ENCODE results near the gene SNN. TPM values are rescaled to one million over a fixed set of nuclear protein-coding genes. Genes with fewer than 3 reads are reported as not detected.

The SNN gene
- total RNA-seq, 1 donor from 2014 or later = 22.4 TPM

DNA sequence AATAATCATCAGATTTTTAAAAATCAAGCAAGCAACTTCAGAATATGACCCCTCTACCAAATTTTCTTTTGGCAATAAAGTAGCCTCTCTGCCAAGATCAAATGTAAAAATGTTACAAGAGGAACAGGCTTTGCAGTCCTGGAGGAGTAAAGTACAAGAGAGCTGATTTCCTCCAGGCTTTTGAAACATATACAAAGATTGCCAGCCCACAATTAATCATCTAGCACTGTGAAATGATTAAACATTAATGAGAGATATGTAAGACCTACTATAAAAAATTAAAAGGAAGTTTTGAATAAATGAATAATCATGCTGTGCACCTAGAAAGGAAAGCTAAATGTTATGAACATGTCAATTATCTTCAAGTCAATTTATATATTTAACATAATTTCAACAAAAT, 48.1 kb downstream of the SNN start:
- ATAC-seq (no peak), DNase-seq (no peak)
- intact Hi-C loops (cut with micrococcal nuclease) = loop anchor here (10.0 kb wide), 2 partner anchors 182 to 312 kb away; no protein-coding TSS in a partner anchor

GRCh38 chr16:11717811-11718210, 49.6 kb downstream of the SNN start:
- no peak for ATAC-seq
- intact Hi-C loops (cut with micrococcal nuclease) = loop anchor here (10.0 kb wide), 2 partner anchors 183 to 313 kb away; no protein-coding TSS in a partner anchor
- no peak for DNase-seq

DNA sequence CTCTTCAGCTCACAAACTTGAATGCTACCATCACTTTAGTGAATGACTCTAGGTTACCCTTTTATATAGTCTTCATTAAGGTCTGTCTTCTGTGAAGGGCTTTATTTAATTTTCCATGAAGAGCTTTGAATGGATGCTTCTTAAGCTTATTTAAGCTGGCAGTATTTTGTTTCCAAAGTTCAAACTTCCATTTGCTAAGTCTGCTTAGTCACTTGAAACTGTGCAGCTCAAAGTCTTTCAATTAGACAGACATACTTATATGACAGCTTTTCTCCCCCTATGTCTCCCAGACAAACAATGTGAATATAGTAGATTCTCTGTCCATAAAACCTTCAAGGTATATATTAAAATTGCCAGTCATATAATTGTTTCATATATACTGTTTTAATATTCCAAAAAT, 50.9 kb downstream of the SNN start:
- intact Hi-C loops (cut with micrococcal nuclease) = loop anchor here (10.0 kb wide), 2 partner anchors 184 to 314 kb away; no protein-coding TSS in a partner anchor
- ATAC-seq (no peak), DNase-seq (no peak)

DNA sequence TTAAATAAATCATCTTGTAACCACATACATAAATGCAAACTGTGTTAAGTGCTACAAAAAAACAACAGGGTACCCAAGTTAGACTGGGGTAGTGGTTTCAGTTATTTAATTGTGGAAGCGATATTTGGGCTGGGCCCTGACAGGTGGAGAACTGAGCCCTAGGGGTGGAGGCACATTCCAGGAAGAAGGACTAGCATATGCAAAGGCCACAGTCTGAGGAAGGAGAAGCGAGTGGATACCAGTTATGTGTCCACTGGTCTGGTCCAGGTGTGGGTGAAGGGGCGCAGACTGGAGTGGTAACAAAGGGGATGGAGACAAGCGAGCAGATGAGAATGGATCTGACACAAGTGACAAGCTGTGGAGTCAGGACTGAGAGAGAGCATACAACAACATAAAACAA, 51.5 kb downstream of the SNN start:
- ATAC-seq = no peak
- intact Hi-C loops (cut with micrococcal nuclease) = loop anchor here (10.0 kb wide), 2 partner anchors 185 to 315 kb away; no protein-coding TSS in a partner anchor

DNA sequence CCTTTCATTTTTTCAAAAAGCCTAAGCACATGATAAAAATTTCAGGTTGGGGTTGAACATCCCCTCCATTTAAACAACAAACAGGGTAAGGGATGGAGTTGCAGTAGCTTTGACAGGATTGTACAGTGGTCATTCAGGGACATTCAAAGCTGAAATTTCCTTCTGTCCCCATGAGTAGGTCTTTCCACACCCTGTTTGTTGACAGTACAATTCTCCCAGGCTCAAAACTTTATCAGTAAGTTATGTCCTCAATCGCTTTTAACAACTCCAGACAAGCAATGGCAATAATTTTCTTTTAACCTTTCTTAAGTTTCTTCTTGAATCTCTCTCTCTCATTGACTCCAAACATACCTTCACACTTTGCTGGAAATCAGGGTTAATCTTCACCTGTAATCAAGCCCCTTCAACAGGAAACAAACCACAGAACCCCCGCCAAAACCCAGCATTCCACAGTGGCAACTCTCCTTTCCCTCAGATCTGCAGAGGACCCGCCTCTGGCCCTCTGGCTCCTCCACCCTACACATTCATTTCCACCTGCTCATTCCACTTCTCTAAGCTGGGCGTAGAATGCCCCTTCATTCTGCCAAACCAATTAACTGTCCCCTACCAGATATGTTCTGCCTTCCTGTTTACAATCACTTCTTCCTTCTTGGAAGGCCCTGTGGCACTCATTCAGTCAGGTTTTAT, 53.7 kb downstream of the SNN start:
- ATAC-seq = peak; percentile 35
- no peak for DNase-seq
- intact Hi-C loops (cut with micrococcal nuclease) = no loop called here

More for the DNA sequence above, 51.5 kb downstream of the SNN start:
- no peak for DNase-seq

GRCh38 chr16:11722468-11722808, 54.2 kb downstream of the SNN start:
- intact Hi-C loops (cut with micrococcal nuclease) = no loop called here
- ATAC-seq (no peak), DNase-seq (no peak)

- ATAC-seq (peak; percentile 44), DNase-seq (no peak)
- intact Hi-C loops (cut with micrococcal nuclease) = no loop called here
Measured at GRCh38 chr16:11725457-11725856, 57.2 kb downstream of the SNN start.

DNA sequence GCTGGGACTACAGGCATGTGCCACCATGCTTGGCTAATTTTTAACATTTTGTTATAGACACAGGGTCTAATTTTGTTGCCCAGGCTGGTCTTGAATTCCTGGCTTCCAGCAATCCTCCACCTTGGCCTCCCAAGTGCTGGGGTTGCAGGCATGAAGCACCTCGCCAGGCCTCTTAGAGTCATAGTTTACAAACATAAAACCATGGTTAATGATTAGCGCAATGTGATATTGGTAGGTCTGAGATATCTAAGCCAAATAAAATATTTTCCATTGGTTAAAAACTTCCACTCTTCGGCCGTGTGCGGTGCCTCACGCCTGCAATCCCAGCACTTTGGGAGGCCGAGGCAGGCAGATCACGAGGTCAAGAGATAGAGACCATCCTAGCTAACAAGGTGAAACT, 57.8 kb downstream of the SNN start:
- intact Hi-C loops (cut with micrococcal nuclease) = no loop called here
- DNase-seq (no peak), ATAC-seq (no peak)

DNA sequence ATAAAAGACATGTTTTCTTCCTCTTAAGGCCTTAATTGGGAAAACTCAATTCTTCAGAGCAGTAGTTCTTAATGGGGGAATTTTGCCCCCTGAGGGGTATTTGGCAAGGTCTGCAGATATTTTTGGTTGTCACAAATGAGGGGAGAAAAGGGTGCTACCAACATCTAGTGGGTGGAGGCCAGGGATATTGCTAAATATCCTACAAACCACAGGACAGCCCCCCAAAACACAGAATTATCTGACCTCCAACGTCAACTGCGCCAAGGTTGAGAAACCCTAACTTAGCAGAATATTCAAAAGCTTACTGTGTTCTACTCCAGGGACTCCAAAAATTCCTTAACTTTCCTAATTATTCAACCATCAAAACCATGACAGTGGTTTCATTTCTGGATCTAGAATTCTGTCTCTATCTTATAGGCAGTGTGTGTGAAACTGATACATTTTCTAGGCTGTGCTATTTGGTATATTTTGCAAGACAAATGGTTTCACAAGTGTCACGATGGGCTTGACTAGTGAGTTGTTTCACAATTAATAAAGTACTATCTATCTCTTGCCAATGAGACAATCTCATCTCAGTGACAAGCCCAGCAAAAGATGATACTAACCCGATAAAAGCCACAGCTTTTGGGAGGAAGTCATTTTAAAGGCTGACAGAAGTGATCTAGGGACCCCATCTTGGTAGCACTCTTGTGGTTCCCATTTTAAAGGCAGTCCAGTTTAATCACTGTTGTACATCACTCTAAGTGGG, 59.7 kb downstream of the SNN start:
- intact Hi-C loops (cut with micrococcal nuclease) = no loop called here
- no peak for DNase-seq
- no peak for ATAC-seq

Other genes starting within 250 kb of the SNN start
- 70.8 TPM for gene LITAF, start 81.5 kb upstream of the SNN start, total RNA-seq
- 20.8 TPM for gene TXNDC11, start 74.4 kb downstream of the SNN start, total RNA-seq
- gene ZC3H7A, start 128.8 kb downstream of the SNN start, total RNA-seq = 24.5 TPM
- gene RSL1D1, start 183.1 kb downstream of the SNN start, total RNA-seq = 119 TPM
- gene GSPT1, start 247.5 kb downstream of the SNN start, total RNA-seq = 92.5 TPM